ENCODE data around the gene POMGNT2. TPM values are rescaled to one million over a fixed set of nuclear protein-coding genes. Genes with fewer than 3 reads are reported as not detected.

The POMGNT2 gene
- total and polyA plus RNA-seq, 12 donors, result 7.1 to 29.4 (median 16.9) TPM

DNA sequence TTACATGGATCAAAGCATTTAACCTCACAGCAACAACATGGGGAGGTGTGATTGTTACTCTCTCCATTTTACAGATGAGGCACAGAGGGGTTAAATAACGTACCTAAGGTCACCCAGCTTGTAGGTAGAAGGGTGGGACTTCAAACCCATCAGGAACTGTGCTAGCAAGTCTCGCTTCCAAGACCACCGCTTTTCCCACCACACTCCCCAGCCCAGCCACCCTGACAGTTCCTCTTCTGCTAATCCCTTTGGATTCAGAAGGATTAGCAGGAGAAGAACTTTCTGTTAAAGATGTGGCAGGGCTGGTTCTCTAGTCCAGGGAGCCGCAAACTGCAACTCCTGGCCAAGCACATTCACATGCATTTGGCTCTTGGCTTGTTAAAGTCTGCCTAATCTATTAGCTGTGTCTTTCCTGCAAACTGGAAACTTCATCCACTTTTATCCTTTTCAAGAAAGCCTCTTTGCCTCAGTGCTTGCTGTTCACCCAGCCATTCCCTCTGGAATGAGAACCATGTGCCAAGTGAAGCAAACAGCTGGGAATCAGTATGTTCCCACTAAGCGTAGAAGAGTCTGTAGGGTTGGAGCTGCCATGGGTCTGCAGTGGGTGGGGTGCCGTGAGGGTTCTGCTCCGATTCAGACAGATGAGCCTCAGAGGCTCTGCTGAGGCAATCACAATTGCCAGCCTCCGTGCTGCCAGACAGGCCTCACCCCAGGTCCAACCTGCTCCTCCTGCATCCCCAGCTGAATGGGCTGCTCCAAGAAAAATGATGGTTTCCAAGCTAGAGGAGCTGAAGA is 44.6 kb downstream of the POMGNT2 start:
- TF ChIP-seq CTCF (IDR thresholded peaks at IDR 0.05), result no peak
- H3K9me3 ChIP-seq, result peaks cover 0 to 19% (median 4%) of the 10 kb centered on the region in 11 donors
- peaks cover 0 to 2% (median 0%) of the 10 kb centered on the region in 7 donors for H3K27me3 ChIP-seq
- WGBS, 2 donors, result 87 to 88% methylated on average over 8 of the region's 8 CpGs
- no peaks in the 10 kb centered on the region for H3K4me1 ChIP-seq
- no peak for DNase-seq
- H3K4me3 ChIP-seq, result no peak overlapping the region
- no peaks in the 10 kb centered on the region for H3K36me3 ChIP-seq
- peak in 1 of 8 donors; percentile 41 for ATAC-seq
- no peak overlapping the region for H3K27ac ChIP-seq
- intact Hi-C loops (cut with DNase I), result no loop called here

DNA sequence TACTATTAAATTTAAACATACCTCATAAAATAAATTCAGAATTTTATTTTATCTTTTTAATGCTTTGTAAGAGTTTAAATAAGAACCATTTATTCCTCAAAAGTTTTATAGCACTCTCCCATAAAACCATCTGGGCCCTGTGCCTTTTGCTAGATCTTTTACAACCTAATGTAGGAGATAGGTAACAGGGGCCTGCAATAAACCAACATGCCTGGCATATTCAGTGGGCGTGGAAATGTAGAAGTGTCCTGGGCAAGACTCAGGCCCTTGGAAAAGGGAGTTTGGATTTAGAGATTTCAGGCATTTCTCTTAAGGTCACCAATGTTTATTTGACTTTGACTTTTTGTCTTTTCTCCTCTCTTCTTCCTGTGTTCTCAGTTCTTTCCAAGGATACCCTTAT is 46.4 kb downstream of the POMGNT2 start:
- 91 to 93% methylated on average over 1 of the region's 1 CpG for whole genome bisulfite sequencing, 2 donors
- H3K4me1 ChIP-seq, result no peaks in the 10 kb centered on the region
- no peak overlapping the region for H3K27ac ChIP-seq
- TF ChIP-seq CTCF (IDR thresholded peaks at IDR 0.05), result no peak
- peaks cover 0 to 2% (median 0%) of the 10 kb centered on the region in 7 donors for H3K27me3 ChIP-seq
- no peak for DNase-seq
- intact Hi-C loops (cut with DNase I), result no loop called here
- H3K9me3 ChIP-seq, result peaks cover 0 to 19% (median 4%) of the 10 kb centered on the region in 11 donors
- ATAC-seq, result no peak
- H3K36me3 ChIP-seq, result no peaks in the 10 kb centered on the region
- no peak overlapping the region for H3K4me3 ChIP-seq

DNA sequence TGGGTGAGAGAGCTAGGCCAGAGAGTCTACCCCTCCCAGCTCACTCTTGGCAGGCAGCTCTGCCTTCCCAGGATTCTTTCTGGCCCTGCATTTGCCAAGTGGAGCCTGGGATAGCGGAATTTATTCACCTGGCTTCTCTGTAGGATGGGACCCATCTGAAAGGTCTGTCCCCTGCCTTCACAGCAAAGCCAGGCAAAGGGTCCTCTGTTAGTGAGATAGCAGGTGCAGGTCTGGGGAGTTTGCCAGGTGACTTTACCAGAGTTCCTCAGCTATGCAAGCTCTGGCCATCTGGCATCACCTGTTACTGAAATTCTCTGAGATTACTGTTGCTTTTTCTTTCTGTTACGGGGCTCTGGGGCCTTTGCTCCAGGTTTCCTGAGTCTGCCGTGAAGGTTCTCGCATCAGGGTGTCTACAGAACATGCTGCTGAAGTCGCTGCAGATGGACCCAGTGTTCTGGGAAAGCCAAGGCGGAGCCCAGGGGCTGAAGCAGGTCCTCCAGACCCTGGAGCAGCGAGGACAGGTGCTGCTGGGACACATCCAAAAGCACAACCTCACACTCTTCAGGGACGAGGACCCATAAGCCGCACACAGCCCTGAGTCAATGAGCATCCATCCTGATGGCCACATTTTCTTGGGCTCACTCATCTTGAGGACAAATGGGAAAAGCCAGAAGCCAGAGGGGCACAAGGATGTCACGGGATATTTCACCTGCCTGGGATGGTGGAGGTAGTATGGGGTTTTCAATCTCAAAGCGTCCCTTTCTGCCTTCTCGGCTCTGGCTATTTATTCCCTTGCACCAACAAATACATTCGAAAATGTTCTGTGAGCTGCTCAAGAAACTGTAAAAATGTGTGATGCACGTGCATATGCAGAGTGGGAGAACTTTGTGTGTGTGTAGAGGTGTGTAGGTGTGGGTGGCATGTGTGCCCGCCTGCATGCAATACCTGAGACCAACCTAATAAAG is 49.8 kb downstream of the POMGNT2 start:
- Histone ChIP-seq H3K4me1 (no peaks in the 10 kb centered on the region), H3K9me3 (peaks cover 0 to 28% (median 4%) of the 10 kb centered on the region in 11 donors), H3K4me3 (no peak overlapping the region), H3K27ac (no peak overlapping the region), H3K36me3 (no peaks in the 10 kb centered on the region), H3K27me3 (no peaks in the 10 kb centered on the region)
- ATAC-seq, result no peak
- WGBS, 2 donors, result 88 to 94% methylated on average over 15 of the region's 15 CpGs
- no peak for TF ChIP-seq CTCF (IDR thresholded peaks at IDR 0.05)
- no peak for DNase-seq
- intact Hi-C loops (cut with DNase I), result no loop called here

DNA sequence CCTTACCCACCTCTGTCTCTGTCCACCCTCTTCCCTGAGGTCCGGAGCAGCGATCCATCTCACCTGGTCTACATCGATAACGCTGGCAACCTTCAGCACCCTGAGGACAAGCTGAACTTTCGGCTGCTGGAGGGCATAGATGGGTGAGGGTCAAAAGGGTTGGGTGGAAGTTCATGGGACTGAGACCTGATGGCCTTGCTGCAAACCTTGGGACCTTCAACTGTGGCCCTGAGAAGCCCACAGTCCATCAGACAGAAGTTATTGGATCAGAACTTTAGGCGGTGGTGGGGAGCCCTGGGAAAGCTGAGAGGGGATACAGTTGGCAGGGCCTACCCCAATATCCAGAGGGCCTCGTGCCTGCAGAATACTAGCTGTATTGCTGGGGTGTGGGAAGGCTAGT is 50.5 kb downstream of the POMGNT2 start:
- intact Hi-C loops (cut with DNase I), result no loop called here
- WGBS, 2 donors, result 91 to 92% methylated on average over 7 of the region's 7 CpGs
- Histone ChIP-seq H3K36me3 (no peaks in the 10 kb centered on the region), H3K4me3 (no peak overlapping the region), H3K27me3 (no peaks in the 10 kb centered on the region), H3K4me1 (no peaks in the 10 kb centered on the region), H3K9me3 (peaks cover 0 to 35% (median 8%) of the 10 kb centered on the region in 11 donors), H3K27ac (no peak overlapping the region)
- DNase-seq (no peak), ATAC-seq (no peak)
- TF ChIP-seq CTCF (IDR thresholded peaks at IDR 0.05), result no peak

All from heart right ventricle (tissue), 16 donors.